Bronchial epithelial cell (primary cell): Measurements from ENCODE around the gene LY6G6F. TPM values are rescaled to one million over a fixed set of nuclear protein-coding genes. Genes with fewer than 3 reads are reported as not detected.

Experiments used
- DNase-seq: peaks from one replicate; pipeline ENCODE4 v3.0.0-alpha.2; 2010; ENCODE audit warnings: low read depth
- FAIRE-seq: peaks from 2 replicates; lab custom pipeline; 2011; peaks lifted over from hg19 to GRCh38; lab: Jason Lieb, UNC
- H3K27me3 ChIP-seq: 2 replicates; pipeline ENCODE4 v1.5.1; 2011; ENCODE audit warnings: low read length; ENCODE audit not compliant: control insufficient read depth, insufficient read depth
- H3K36me3 ChIP-seq: 2 replicates; pipeline ENCODE4 v1.5.1; 2011; ENCODE audit warnings: low read length; ENCODE audit not compliant: control insufficient read depth, insufficient read depth
- H3K4me3 ChIP-seq: 2 replicates; pipeline ENCODE4 v1.5.1; 2011; ENCODE audit warnings: mild to moderate bottlenecking, low read depth, low read length, control low read depth
- CTCF ChIP-seq: IDR thresholded peaks from 2 replicates; pipeline ENCODE4 v1.5.1; 2011; ENCODE audit warnings: mild to moderate bottlenecking, moderate library complexity, low read length, control low read depth, inconsistent platforms; ENCODE audit not compliant: insufficient read depth, severe bottlenecking
- total RNA-seq: library from RNA; depleted of rRNA; stranded (reverse); fragments of >200 nt; gene quantifications from 2 replicates; pipeline ENCODE4 v1.2.1, GENCODE V29; 2014

Gene LY6G6F
- total RNA-seq, 1 donor from 2014 or later = not detected

GRCh38 chr6:31676322-31676903, 30.3 kb upstream of the LY6G6F start:
- TF ChIP-seq CTCF = no peak
- Histone ChIP-seq H3K36me3 (peaks cover 9% of the 10 kb centered on the region), H3K27me3 (no peaks in the 10 kb centered on the region), H3K4me3 (no peak overlapping the region)
- FAIRE-seq (no peak), DNase-seq (no peak)

- no peak overlapping the region for H3K4me3 ChIP-seq
- no peaks in the 10 kb centered on the region for H3K27me3 ChIP-seq
- no peak for TF ChIP-seq CTCF
- FAIRE-seq = no peak
- peak; percentile 37 for DNase-seq
- peaks cover 4% of the 10 kb centered on the region for H3K36me3 ChIP-seq
These were observed 29.8 kb upstream of the LY6G6F start for GRCh38 chr6:31676904-31677303.

- H3K27me3 ChIP-seq = no peaks in the 10 kb centered on the region
- H3K4me3 ChIP-seq = no peak overlapping the region
- DNase-seq (no peak), FAIRE-seq (no peak)
- no peaks in the 10 kb centered on the region for H3K36me3 ChIP-seq
- TF ChIP-seq CTCF = no peak
These were observed 28.7 kb upstream of the LY6G6F start for GRCh38 chr6:31677955-31678354.

GRCh38 chr6:31680226-31681134, 26.2 kb upstream of the LY6G6F start, which contains the start of gene LY6G5C:
Gene LY6G5C (minus strand): TSS chr6:31681067. CDS start chr6:31680373, 694 bp downstream.
- H3K4me3 ChIP-seq = peak within 1 kb of the TSS; percentile 35
- H3K36me3 ChIP-seq = no peaks in the 10 kb centered on the region
- FAIRE-seq (no peak), DNase-seq (peak; percentile 72)
- H3K27me3 ChIP-seq = no peaks in the 10 kb centered on the region
- TF ChIP-seq CTCF = peak; percentile 80

GRCh38 chr6:31681135-31681671, 25.5 kb upstream of the LY6G6F start:
- Histone ChIP-seq H3K36me3 (no peaks in the 10 kb centered on the region), H3K4me3 (peak overlapping the region; percentile 35), H3K27me3 (no peaks in the 10 kb centered on the region)
- FAIRE-seq (no peak), DNase-seq (peak; percentile 17)
- peak; percentile 31 for TF ChIP-seq CTCF
